HG03025 (cell line): ENCODE results near the gene PCSK9.
"Not testable (repeated sequence)": the region's sequence is repeated elsewhere in the genome, so short reads cannot be mapped to it uniquely, and the experiment has no call there.

ENCODE experiments used
- ATAC-seq: cut with Tn5 transposase; IDR thresholded peaks from one replicate; pipeline ENCODE4 v1.9.1; 2021; ENCODE audit warnings: mild to moderate bottlenecking, moderate library complexity; ENCODE audit not compliant: unreplicated experiment, low FRiP score

The PCSK9 gene

GRCh38 chr1:55073187-55073916 lies 34.0 kb downstream of the PCSK9 start:
- no peak for ATAC-seq

DNA sequence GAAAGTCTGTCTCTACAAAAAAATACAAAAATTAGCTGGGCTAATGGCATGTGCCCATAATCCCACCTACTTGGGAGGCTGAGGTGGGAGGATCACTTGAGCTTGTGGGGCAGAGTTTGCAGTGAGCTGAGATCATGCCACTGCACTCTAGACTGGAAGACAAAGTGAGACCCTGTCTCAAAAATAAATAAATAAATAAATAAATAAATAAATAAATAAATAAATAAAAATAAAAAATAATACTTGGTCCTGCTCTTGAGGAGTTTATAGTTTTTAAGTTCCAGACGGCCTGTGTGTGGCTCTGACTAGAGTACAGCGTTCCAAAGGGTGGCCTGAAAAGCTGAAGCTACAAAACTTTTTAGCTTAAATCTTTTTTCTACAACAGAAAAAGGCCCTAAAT lies 35.1 kb downstream of the PCSK9 start:
- ATAC-seq, result no peak

GRCh38 chr1:55076356-55076755 lies 37.0 kb downstream of the PCSK9 start:
- ATAC-seq, result no peak

DNA sequence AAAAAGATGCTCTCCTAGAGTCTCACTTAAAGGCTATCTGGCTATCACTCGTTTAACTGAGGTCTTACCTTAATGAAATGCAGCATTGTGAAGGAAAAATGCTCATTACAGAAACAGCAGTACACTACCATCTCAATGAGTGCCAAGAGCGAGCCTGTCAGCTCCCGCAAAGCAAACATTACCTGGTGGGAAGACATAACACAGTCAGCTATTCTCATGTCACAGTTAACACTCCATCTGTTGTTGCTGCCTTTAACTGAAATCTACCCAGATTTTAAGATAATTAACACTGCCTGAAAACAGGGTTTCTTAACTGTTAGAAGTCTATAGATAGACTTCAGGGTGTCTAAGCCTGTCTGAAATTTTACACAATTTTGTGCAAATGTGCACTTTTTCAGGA lies 39.1 kb downstream of the PCSK9 start:
- ATAC-seq, result no peak

- no peak for ATAC-seq
Measured at GRCh38 chr1:55079651-55080050, 40.3 kb downstream of the PCSK9 start.

- no peak for ATAC-seq
Measured at GRCh38 chr1:55081188-55081904, 42.0 kb downstream of the PCSK9 start.

DNA sequence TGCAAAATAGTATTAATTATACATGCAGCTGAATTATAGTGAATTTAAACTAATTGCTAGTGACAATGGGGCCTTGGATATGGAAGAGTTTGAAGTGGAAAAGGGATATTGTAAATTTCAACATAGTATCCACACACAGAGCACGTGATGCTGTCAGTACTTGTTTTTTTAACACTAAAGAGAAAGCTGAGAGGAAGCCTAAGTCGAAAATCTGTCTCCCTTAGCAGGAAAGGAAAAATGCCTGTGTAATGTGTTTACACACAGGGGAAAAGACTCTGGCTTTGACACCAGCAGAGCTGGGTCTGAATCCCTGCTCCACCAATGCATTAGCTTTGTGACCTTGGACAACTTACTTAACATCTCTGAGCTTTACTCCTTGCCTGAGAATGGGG lies 42.6 kb downstream of the PCSK9 start:
- no peak for ATAC-seq

DNA sequence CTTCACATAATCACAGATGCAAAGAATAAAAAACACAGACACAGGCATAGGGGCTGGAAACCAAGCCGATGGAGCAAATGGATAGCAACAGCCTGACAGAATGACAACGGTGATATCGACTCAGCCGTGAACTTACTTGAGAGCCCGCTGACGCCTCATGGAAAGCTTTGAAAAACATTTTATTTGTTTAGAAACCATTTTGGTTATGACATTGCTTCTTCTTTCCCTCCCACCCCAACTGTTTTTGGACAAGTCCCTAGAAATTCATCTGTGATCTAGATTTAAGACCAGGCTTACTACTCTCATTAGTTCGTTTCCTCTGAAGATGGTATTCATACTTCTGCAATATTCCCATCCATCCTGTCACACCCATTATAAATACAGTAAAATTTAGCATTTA lies 44.9 kb downstream of the PCSK9 start:
- ATAC-seq, result no peak

GRCh38 chr1:55087439-55087838 lies 48.1 kb downstream of the PCSK9 start:
- no peak for ATAC-seq

GRCh38 chr1:55088413-55088812 lies 49.1 kb downstream of the PCSK9 start:
- no peak for ATAC-seq

- no peak for ATAC-seq
Measured at GRCh38 chr1:55089683-55090082, 50.3 kb downstream of the PCSK9 start.

GRCh38 chr1:55092475-55092874 lies 53.1 kb downstream of the PCSK9 start:
- no peak for ATAC-seq

GRCh38 chr1:55095095-55095494 lies 55.7 kb downstream of the PCSK9 start:
- no peak for ATAC-seq

DNA sequence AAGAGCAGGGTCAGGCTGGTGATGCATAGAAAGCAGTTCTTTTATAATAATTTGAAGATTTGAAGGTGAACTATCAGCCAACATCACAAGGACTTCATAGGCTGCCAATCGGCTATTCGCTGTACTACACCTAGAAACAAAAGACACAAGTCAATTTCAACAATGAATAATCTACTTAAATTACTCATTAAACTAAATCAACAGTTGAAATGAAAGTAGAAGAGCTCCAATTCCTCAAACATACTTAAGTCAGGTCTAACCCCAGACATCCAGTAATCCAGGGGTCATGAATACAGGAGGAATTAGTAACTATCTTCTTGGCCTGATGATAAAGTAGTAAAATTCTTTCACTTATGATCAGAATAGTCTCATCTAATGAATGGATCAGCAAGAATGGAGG lies 64.5 kb downstream of the PCSK9 start:
- ATAC-seq, result no peak

DNA sequence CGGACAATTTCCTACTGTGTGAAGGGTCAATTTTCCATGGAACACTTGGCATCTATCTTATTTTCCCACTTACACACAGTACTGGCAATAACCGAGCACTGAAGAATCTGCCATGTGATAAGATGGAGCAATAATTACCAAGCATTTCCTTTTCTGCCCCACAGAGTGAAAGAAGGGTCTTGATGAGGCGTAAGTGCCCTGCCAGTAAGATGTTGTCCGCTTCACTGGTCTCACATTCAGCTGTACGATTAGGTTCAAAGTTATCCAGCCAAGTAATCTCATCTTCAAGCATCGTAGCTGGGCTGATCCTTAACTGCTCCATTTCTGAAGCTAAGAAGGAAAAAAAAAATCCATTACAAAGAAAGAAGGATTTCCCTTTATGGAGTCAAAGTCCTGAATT lies 67.8 kb downstream of the PCSK9 start:
- ATAC-seq, result no peak

DNA sequence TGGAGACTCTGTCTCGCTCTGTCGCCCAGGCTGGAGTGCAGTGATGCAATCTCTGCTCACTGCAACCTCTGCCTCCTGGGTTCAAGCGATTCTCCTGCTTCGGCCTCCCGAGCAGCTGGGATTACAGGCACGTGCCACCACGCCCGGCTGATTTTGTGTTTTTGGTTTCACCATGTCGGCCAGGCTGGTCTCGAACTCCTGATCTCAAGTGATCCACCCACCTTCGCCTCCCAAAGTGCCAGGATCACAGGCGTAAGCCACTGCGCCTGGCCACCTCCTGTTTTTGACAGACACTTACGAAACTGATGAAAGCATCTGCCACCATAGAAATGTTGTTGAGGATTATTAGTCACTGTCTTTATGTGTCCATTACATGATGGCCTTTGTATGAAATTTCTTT lies 69.7 kb downstream of the PCSK9 start:
- ATAC-seq, result not testable (repeated sequence)
